Neural progenitor cell (in vitro differentiated cells): ENCODE measurements around the gene KIFBP. TPM values are rescaled to one million over a fixed set of nuclear protein-coding genes. Genes with fewer than 3 reads are reported as not detected.
A peak's percentile ranks its signal among the peaks of the same experiment; 100 is the strongest.

Experiments used
- DNase-seq: peaks from one replicate; pipeline ENCODE4 v3.0.0-alpha.2; 2016; ENCODE audit warnings: low spot score
- H2AFZ ChIP-seq: fragments of 200-600 bp; sonication (generic); replicated peaks from 2 replicates; pipeline ENCODE4 v1.6.1; 2016; ENCODE audit warnings: antibody characterized with exemption
- H3F3A ChIP-seq: fragments of 200-600 bp; sonication (generic); 2 replicates; pipeline ENCODE4 v1.6.1; 2016; ENCODE audit warnings: antibody characterized with exemption, low read depth
- H3K27ac ChIP-seq: fragments of 200-600 bp; sonication (generic); 2 replicates; pipeline ENCODE4 v1.5.1; 2016; ENCODE audit warnings: mild to moderate bottlenecking
- H3K27me3 ChIP-seq: fragments of 200-600 bp; sonication (generic); 2 replicates; pipeline ENCODE4 v1.6.1; 2016; ENCODE audit warnings: mild to moderate bottlenecking, moderate library complexity
- H3K36me3 ChIP-seq: fragments of 200-600 bp; sonication (generic); 2 replicates; pipeline ENCODE4 v1.5.1; 2016
- H3K4me1 ChIP-seq: fragments of 200-600 bp; sonication (generic); 2 replicates; pipeline ENCODE4 v1.6.1; 2016; ENCODE audit warnings: mixed run types
- H3K4me2 ChIP-seq: fragments of 200-600 bp; sonication (generic); 2 replicates; pipeline ENCODE4 v1.6.1; 2016
- H3K4me3 ChIP-seq: fragments of 200-600 bp; sonication (generic); 2 replicates; pipeline ENCODE4 v1.5.1; 2016
- H3K79me2 ChIP-seq: fragments of 200-600 bp; sonication (generic); 2 replicates; pipeline ENCODE4 v1.6.1; 2016; ENCODE audit warnings: low read depth
- H3K9ac ChIP-seq: fragments of 200-600 bp; sonication (generic); 2 replicates; pipeline ENCODE4 v1.6.1; 2016
- H3K9me3 ChIP-seq: fragments of 200-600 bp; sonication (generic); 2 replicates; pipeline ENCODE4 v1.5.1; 2016; ENCODE audit warnings: low read depth
- H4K20me1 ChIP-seq: fragments of 200-600 bp; sonication (generic); 2 replicates; pipeline ENCODE4 v1.6.1; 2016; ENCODE audit warnings: low read depth
- H3K27ac Mint-ChIP-seq: 3 replicates; pipeline ENCODE4 v1.8.0; 2021; ENCODE audit warnings: mixed read lengths
- H3K27me3 Mint-ChIP-seq: 2 replicates; pipeline ENCODE4 v1.8.0; 2022; ENCODE audit warnings: low read depth, mild to moderate bottlenecking, inconsistent platforms, moderate library complexity, mixed read lengths; ENCODE audit not compliant: insufficient read depth
- H3K36me3 Mint-ChIP-seq: 3 replicates; pipeline ENCODE4 v1.8.0; 2021; ENCODE audit warnings: mixed read lengths
- H3K4me1 Mint-ChIP-seq: 3 replicates; pipeline ENCODE4 v1.8.0; 2021; ENCODE audit warnings: mixed read lengths
- H3K4me3 Mint-ChIP-seq: 3 replicates; pipeline ENCODE4 v1.8.0; 2021; ENCODE audit warnings: mild to moderate bottlenecking, moderate library complexity, mixed read lengths
- H3K9me3 Mint-ChIP-seq: 3 replicates; pipeline ENCODE4 v1.8.0; 2020; ENCODE audit warnings: mixed read lengths
- EZH2 ChIP-seq: fragments of 200-600 bp; sonication (generic); IDR thresholded peaks from 2 replicates; pipeline ENCODE4 v1.6.1; 2017; ENCODE audit warnings: antibody characterized with exemption, mild to moderate bottlenecking, moderate library complexity
- EZH2phosphoT487 ChIP-seq: fragments of 200-600 bp; sonication (generic); IDR thresholded peaks from 2 replicates; pipeline ENCODE4 v1.6.1; 2017; ENCODE audit warnings: antibody characterized with exemption
- total RNA-seq: library from RNA; depleted of rRNA; stranded (reverse); fragments of >200 nt; gene quantifications from 2 replicates; pipeline ENCODE4 v1.2.3, GENCODE V29; 2015; ENCODE audit warnings: low replicate concordance
- TF ChIP-seq, protein P1 (sequence below): fragments of 200-600 bp; sonication (generic); IDR thresholded peaks from 2 replicates; pipeline ENCODE4 v1.5.1; 2017; ENCODE audit warnings: antibody characterized with exemption, mild to moderate bottlenecking

The KIFBP gene
- total RNA-seq, 1 donor from 2014 or later, result 44.9 TPM

DNA sequence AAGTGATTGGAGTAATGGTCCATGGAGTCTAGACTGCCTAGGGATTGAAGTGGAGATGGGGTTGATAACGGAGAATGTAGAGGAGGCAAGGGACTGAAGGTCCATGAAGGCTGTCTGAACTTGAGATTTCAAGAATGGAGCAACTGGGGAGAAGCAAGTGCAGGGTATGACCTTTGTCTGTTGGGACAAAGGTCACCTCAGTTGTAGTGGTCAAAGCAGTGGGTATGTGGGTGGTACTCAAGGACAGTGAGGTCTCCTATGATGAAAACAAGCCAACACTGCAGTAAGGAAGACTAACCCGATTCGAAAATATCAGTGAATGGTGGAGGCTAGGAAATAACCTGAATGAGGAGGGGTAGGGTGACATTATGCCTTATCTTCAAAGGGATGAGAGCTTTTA, 38.0 kb upstream of the KIFBP start:
- Mint-ChIP-seq H3K9me3 (no peaks in the 10 kb centered on the region), H3K4me1 (no peaks in the 10 kb centered on the region), H3K27me3 (no peaks in the 10 kb centered on the region), H3K27ac (no peak overlapping the region), H3K36me3 (peaks cover 5% of the 10 kb centered on the region), H3K4me3 (no peak overlapping the region)
- H3K9ac ChIP-seq, result no peak overlapping the region
- H3K4me2 ChIP-seq, result no peak overlapping the region
- H3K36me3 ChIP-seq, result peaks cover 10% of the 10 kb centered on the region
- H3K9me3 ChIP-seq, result no peaks in the 10 kb centered on the region
- no peak for TF ChIP-seq EZH2
- TF ChIP-seq, protein P1, sequence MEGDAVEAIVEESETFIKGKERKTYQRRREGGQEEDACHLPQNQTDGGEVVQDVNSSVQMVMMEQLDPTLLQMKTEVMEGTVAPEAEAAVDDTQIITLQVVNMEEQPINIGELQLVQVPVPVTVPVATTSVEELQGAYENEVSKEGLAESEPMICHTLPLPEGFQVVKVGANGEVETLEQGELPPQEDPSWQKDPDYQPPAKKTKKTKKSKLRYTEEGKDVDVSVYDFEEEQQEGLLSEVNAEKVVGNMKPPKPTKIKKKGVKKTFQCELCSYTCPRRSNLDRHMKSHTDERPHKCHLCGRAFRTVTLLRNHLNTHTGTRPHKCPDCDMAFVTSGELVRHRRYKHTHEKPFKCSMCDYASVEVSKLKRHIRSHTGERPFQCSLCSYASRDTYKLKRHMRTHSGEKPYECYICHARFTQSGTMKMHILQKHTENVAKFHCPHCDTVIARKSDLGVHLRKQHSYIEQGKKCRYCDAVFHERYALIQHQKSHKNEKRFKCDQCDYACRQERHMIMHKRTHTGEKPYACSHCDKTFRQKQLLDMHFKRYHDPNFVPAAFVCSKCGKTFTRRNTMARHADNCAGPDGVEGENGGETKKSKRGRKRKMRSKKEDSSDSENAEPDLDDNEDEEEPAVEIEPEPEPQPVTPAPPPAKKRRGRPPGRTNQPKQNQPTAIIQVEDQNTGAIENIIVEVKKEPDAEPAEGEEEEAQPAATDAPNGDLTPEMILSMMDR, result no peak
- TF ChIP-seq EZH2phosphoT487, result no peak
- H3K4me1 ChIP-seq, result no peaks in the 10 kb centered on the region
- no peak for DNase-seq
- H3K4me3 ChIP-seq, result no peak overlapping the region
- no peak overlapping the region for H2AFZ ChIP-seq
- no peak overlapping the region for H3K27ac ChIP-seq
- no peaks in the 10 kb centered on the region for H4K20me1 ChIP-seq
- H3K27me3 ChIP-seq, result no peaks in the 10 kb centered on the region
- H3F3A ChIP-seq, result peaks cover 16% of the 10 kb centered on the region
- peaks cover 7% of the 10 kb centered on the region for H3K79me2 ChIP-seq

GRCh38 chr10:68954904-68955303, 33.7 kb upstream of the KIFBP start:
- peaks cover 21% of the 10 kb centered on the region for H3F3A ChIP-seq
- Mint-ChIP-seq H3K4me3 (peak overlapping the region; percentile 100), H3K27me3 (peaks cover 2% of the 10 kb centered on the region), H3K9me3 (no peaks in the 10 kb centered on the region), H3K27ac (no peak overlapping the region), H3K36me3 (peaks cover under 1% of the 10 kb centered on the region), H3K4me1 (peaks cover 11% of the 10 kb centered on the region)
- H3K4me3 ChIP-seq, result peak overlapping the region; percentile 98
- H3K4me2 ChIP-seq, result peak overlapping the region; percentile 90
- no peak for DNase-seq
- peaks cover 4% of the 10 kb centered on the region for H3K36me3 ChIP-seq
- peaks cover 33% of the 10 kb centered on the region for H4K20me1 ChIP-seq
- H3K4me1 ChIP-seq, result peaks cover 8% of the 10 kb centered on the region
- peaks cover 47% of the 10 kb centered on the region for H3K79me2 ChIP-seq
- H3K27me3 ChIP-seq, result no peaks in the 10 kb centered on the region
- H3K9me3 ChIP-seq, result no peaks in the 10 kb centered on the region
- H3K27ac ChIP-seq, result peak overlapping the region; percentile 81
- H2AFZ ChIP-seq, result no peak overlapping the region
- TF ChIP-seq, protein P1, result no peak
- no peak for TF ChIP-seq EZH2phosphoT487
- TF ChIP-seq EZH2, result no peak
- no peak overlapping the region for H3K9ac ChIP-seq

DNA sequence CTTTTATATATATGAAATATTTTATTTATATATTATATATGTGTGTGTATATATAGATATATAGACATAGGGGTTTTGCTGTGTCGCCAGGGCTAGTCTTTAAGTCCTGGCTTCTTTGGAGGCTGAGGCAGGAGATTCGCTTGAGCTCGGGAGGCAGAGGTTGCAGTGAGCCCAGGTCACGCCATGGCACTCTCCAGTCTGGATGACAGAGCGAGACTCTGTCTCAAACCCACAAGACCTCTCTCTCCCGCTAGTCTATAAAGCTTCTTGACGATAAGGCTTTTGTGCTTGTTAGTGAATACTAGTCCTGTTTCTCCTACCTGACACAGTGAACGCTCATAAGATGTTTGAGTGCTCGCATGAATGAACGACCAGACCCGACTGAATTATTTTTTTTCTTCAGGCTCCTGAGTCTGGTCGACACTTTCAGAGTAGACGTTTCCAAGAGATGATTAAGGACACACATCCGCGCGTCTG, 33.2 kb upstream of the KIFBP start:
- peak overlapping the region; percentile 81 for H3K27ac ChIP-seq
- H4K20me1 ChIP-seq, result peaks cover 33% of the 10 kb centered on the region
- peak overlapping the region; percentile 98 for H3K4me3 ChIP-seq
- H3K9me3 ChIP-seq, result no peaks in the 10 kb centered on the region
- peaks cover 52% of the 10 kb centered on the region for H3K79me2 ChIP-seq
- peak overlapping the region; percentile 90 for H3K4me2 ChIP-seq
- H3K9ac ChIP-seq, result peak overlapping the region; percentile 68
- peaks cover 21% of the 10 kb centered on the region for H3F3A ChIP-seq
- peak overlapping the region; percentile 100 for H3K4me3 Mint-ChIP-seq
- peaks cover 8% of the 10 kb centered on the region for H3K36me3 ChIP-seq
- peak; percentile 54 for DNase-seq
- H2AFZ ChIP-seq, result peak overlapping the region; percentile 97
- H3K27me3 ChIP-seq, result no peaks in the 10 kb centered on the region
- peaks cover 8% of the 10 kb centered on the region for H3K4me1 ChIP-seq
- H3K9me3 Mint-ChIP-seq, result no peaks in the 10 kb centered on the region
- peaks cover 3% of the 10 kb centered on the region for H3K36me3 Mint-ChIP-seq
- no peak for TF ChIP-seq EZH2phosphoT487
- TF ChIP-seq EZH2, result no peak
- peaks cover 11% of the 10 kb centered on the region for H3K4me1 Mint-ChIP-seq
- H3K27me3 Mint-ChIP-seq, result peaks cover 2% of the 10 kb centered on the region
- peak overlapping the region; percentile 95 for H3K27ac Mint-ChIP-seq

DNA sequence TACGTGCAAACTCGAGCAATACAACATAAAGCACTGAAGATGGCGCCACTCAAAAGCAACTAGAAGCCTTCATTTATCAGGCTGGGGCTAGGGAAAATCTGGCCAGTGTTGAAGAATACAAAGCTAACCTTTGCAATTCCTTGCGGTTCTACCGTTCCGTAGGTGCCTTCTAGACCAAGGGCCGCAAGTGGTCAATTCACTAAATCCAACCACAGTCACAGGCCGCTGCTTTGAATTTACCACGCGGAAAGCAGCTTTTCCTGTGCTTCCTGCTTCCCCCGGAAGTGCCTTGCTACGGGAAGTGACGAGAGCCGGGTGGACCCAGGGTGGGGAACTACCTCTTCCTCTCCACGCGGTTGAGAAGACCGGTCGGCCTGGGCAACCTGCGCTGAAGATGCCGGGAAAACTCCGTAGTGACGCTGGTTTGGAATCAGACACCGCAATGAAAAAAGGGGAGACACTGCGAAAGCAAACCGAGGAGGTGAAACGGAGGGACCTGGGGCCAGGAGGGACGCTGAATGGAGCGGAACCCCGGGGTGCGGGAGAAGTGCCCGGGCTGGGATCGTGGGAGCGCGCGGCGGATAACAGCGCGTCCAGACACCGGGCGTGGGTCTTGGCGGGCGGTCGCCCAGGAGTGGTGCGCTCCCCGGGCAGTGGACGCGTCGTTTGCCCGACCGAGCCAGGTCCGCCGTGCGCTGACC, 32.6 kb upstream of the KIFBP start, which contains the start of gene DDX21:
TSS of gene DDX21 (plus strand) at position 339 of the 701 bp plus-strand sequence. CDS start at position 395, 56 bp downstream.
- peaks cover 58% of the 10 kb centered on the region for H3K79me2 ChIP-seq
- peaks cover 33% of the 10 kb centered on the region for H4K20me1 ChIP-seq
- Mint-ChIP-seq H3K9me3 (no peaks in the 10 kb centered on the region), H3K27me3 (peaks cover 2% of the 10 kb centered on the region), H3K27ac (peak within 1 kb of the TSS; percentile 95), H3K4me3 (peak within 1 kb of the TSS; percentile 100), H3K4me1 (peaks cover 11% of the 10 kb centered on the region), H3K36me3 (peaks cover 3% of the 10 kb centered on the region)
- peak within 1 kb of the TSS; percentile 68 for H3K9ac ChIP-seq
- H3K27me3 ChIP-seq, result no peaks in the 10 kb centered on the region
- peak within 1 kb of the TSS; percentile 81 for H3K27ac ChIP-seq
- H3K4me3 ChIP-seq, result peak within 1 kb of the TSS; percentile 98
- peak; percentile 88 for DNase-seq
- H3K36me3 ChIP-seq, result peaks cover 11% of the 10 kb centered on the region
- H3K4me1 ChIP-seq, result peaks cover 8% of the 10 kb centered on the region
- peaks cover 21% of the 10 kb centered on the region for H3F3A ChIP-seq
- H3K4me2 ChIP-seq, result peak within 1 kb of the TSS; percentile 90
- peak within 1 kb of the TSS; percentile 97 for H2AFZ ChIP-seq
- H3K9me3 ChIP-seq, result no peaks in the 10 kb centered on the region
- no peak for TF ChIP-seq EZH2
- TF ChIP-seq, protein P1, result peak; percentile 76
